DND-41 (cell line): Measurements from ENCODE around the gene ARHGAP28.

Source experiments
- CTCF ChIP-seq: IDR thresholded peaks from 2 replicates; pipeline ENCODE4 v1.5.1; 2012; ENCODE audit warnings: borderline replicate concordance, low read length, moderate library complexity, mild to moderate bottlenecking; ENCODE audit not compliant: poor library complexity, severe bottlenecking; ENCODE audit errors: extremely low read depth
- EZH2 ChIP-seq: IDR thresholded peaks from 3 replicates; pipeline ENCODE4 v1.6.1; 2012; ENCODE audit warnings: borderline replicate concordance, low read depth, mild to moderate bottlenecking, moderate library complexity, low read length, inconsistent platforms; ENCODE audit not compliant: severe bottlenecking

GRCh38 chr18:6943143-6943542 lies 213.6 kb downstream of the ARHGAP28 start:
- TF ChIP-seq CTCF (no peak), EZH2 (no peak)
